ENCODE data around the gene TTC39C. TPM values are rescaled to one million over a fixed set of nuclear protein-coding genes. Genes with fewer than 3 reads are reported as not detected.
A peak's percentile ranks its signal among the peaks of the same experiment; 100 is the strongest.

The TTC39C gene
- total and polyA plus RNA-seq, 12 donors = 3.5 to 8.1 (median 5.2) TPM

DNA sequence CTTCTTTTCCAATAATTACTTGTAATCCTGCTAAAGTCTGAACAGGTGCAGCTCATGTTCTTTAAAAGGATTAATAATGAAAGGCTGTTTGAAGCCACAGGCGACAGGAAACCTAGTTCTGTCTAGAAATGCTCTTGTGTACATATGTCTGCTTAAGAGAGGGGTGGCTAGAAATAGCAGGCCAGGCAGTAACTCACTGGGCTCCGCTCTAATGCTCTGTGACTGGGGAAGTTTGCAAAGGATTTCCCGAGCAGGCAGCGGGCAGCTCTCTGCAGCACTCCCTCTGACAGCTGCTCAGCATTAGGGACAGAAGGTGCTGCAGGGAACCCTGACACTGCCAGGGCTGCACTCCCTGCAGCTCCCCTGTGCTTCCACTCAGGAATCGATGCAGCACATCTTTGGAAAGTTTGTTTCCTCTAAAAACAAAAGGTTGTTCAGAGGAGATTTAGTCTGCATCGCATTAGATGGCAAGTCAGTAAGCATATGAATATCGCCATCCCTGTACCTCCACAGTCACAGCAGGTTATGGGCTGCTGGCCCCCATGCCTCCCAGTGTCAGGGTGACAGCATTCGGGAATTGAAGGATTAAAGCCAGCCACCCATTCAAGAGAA is 33.1 kb upstream of the TTC39C start:
- H3K4me3 ChIP-seq = no peak overlapping the region
- ATAC-seq (peak in 2 of 8 donors; percentile 42 to 48), DNase-seq (no peak)
- H3K4me1 ChIP-seq = peaks cover 0 to 21% (median 7%) of the 10 kb centered on the region in 9 donors
- no peak for TF ChIP-seq CTCF (IDR thresholded peaks at IDR 0.05)
- 72 to 73% methylated on average over 8 of the region's 8 CpGs for WGBS, 2 donors
- no peaks in the 10 kb centered on the region for H3K36me3 ChIP-seq
- H3K27ac ChIP-seq = peak overlapping the region in 1 of 10 donors; percentile 59
- intact Hi-C loops (cut with DNase I) = no loop called here
- H3K9me3 ChIP-seq = peaks cover 0 to 8% (median 0%) of the 10 kb centered on the region in 11 donors
- no peaks in the 10 kb centered on the region for H3K27me3 ChIP-seq

GRCh38 chr18:23982155-23983079 is 32.1 kb upstream of the TTC39C start:
- 45% methylated on average over 17 of the region's 17 CpGs for WGBS, 2 donors
- H3K36me3 ChIP-seq = no peaks in the 10 kb centered on the region
- peak overlapping the region in 2 of 10 donors; percentile 6 to 13 for H3K4me3 ChIP-seq
- no peaks in the 10 kb centered on the region for H3K9me3 ChIP-seq
- ATAC-seq = peak; percentile 63 to 97 (median 88)
- H3K27me3 ChIP-seq = no peaks in the 10 kb centered on the region
- peak overlapping the region in 1 of 10 donors; percentile 59 for H3K27ac ChIP-seq
- peaks cover 0 to 21% (median 7%) of the 10 kb centered on the region in 9 donors for H3K4me1 ChIP-seq
- TF ChIP-seq CTCF (IDR thresholded peaks at IDR 0.05) = no peak
- intact Hi-C loops (cut with DNase I) = no loop called here
- DNase-seq = peak; percentile 53 to 73

- TF ChIP-seq CTCF (IDR thresholded peaks at IDR 0.05) = no peak
- ATAC-seq (no peak), DNase-seq (no peak)
- no peaks in the 10 kb centered on the region for H3K36me3 ChIP-seq
- intact Hi-C loops (cut with DNase I) = no loop called here
- no peaks in the 10 kb centered on the region for H3K9me3 ChIP-seq
- H3K4me1 ChIP-seq = peaks cover 0 to 20% (median 7%) of the 10 kb centered on the region in 9 donors
- H3K27me3 ChIP-seq = no peaks in the 10 kb centered on the region
- H3K27ac ChIP-seq = no peak overlapping the region
- no peak overlapping the region for H3K4me3 ChIP-seq
- WGBS, 2 donors = 89 to 90% methylated on average over 3 of the region's 3 CpGs
Measured at GRCh38 chr18:23983112-23983511, 31.4 kb upstream of the TTC39C start.

DNA sequence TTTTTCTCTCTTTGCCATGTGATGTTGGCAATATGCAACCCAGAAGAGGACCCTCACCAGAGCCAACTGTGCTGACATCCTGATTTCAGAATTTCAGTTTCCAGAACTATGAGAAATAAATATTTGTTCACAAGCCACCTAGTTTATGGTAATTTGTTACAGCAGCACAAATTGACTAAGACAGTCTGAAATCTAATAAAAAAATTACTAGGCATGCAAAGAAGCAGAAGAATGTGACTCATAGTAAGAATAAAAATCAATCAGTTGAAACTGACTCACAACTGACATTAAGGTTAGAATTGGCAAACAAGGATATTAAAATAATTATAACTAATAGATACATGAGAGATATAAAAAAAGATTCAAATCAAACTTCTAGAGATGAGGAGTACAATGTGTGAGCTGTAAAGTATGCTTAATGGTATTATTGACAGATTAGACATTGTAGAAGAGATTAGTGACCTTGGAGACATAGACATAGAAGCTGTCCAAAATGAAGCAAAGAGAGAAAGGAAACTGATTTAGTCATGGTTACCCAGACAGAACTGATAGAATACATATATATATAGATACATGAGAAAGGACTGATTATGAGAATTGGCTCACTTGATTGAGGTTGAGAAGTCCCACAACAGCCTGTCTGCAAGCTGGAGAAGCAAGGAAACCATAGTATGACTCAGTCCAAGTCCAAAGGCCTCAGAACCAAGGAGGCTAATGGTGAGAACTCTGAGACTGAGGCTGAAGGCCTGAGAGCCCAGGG is 27.8 kb upstream of the TTC39C start:
- intact Hi-C loops (cut with DNase I) = no loop called here
- H3K27me3 ChIP-seq = no peaks in the 10 kb centered on the region

More for the DNA sequence above, 27.8 kb upstream of the TTC39C start:
- Histone ChIP-seq H3K9me3 (no peaks in the 10 kb centered on the region), H3K4me1 (peaks cover 0 to 10% (median 6%) of the 10 kb centered on the region in 9 donors), H3K36me3 (no peaks in the 10 kb centered on the region), H3K4me3 (no peak overlapping the region), H3K27ac (no peak overlapping the region)
- TF ChIP-seq CTCF (IDR thresholded peaks at IDR 0.05) = no peak
- ATAC-seq (no peak), DNase-seq (no peak)

Measured in heart right ventricle (tissue), 16 donors.